IMR-90 (cell line): ENCODE results near the gene PLA2G15. TPM values are rescaled to one million over a fixed set of nuclear protein-coding genes. Genes with fewer than 3 reads are reported as not detected.

Experiments used
- ATAC-seq: fragments of 200-7000 bp; cut with Tn5 transposase; 2 replicates; pipeline ENCODE4 v1.9.1; 2020; ENCODE audit warnings: low read depth, mild to moderate bottlenecking, moderate library complexity
- BruUV-seq: library from RNA; stranded (reverse); fragments of 400-500 nt; replicated peaks from 2 replicates; lab custom pipeline; 2021; lab: Mats Ljungman, UMichigan
- CTCF ChIA-PET: fragments of 300-600 bp; formaldehyde crosslinking; extraction: SDS; loops from one replicate; lab custom pipeline; 2021; ENCODE audit warnings: antibody characterized with exemption; lab: Yijun Ruan, JAX
- POLR2A ChIA-PET: fragments of 300-600 bp; sonication (Branson Sonifier 250); formaldehyde crosslinking; loops from one replicate; lab custom pipeline; 2022; ENCODE audit warnings: antibody characterized with exemption; ENCODE audit not compliant: unreplicated experiment; lab: Charles Lee
- DNase-seq: peaks from one replicate; pipeline ENCODE4 v3.0.0; 2013
- H2AFZ ChIP-seq: replicated peaks from 2 replicates; pipeline ENCODE3; 2013; ENCODE audit warnings: low read length, mild to moderate bottlenecking; ENCODE audit not compliant: poor library complexity
- H2AK5ac ChIP-seq: 2 replicates; pipeline ENCODE4 v1.6.1; 2013; ENCODE audit warnings: low read depth, low read length, inconsistent platforms
- H2AK9ac ChIP-seq: replicated peaks from 2 replicates; pipeline ENCODE3; 2013; ENCODE audit warnings: mild to moderate bottlenecking, low read depth, low read length, moderate library complexity; ENCODE audit not compliant: poor library complexity
- H2BK120ac ChIP-seq: 2 replicates; pipeline ENCODE4 v1.6.1; 2013; ENCODE audit warnings: low read depth, low read length, inconsistent platforms
- H2BK15ac ChIP-seq: 3 replicates; pipeline ENCODE4 v1.6.1; 2013; ENCODE audit warnings: low read depth, low read length, inconsistent platforms
- H2BK20ac ChIP-seq: 2 replicates; pipeline ENCODE4 v1.6.1; 2013; ENCODE audit warnings: low read depth, mild to moderate bottlenecking, inconsistent platforms, low read length, moderate library complexity
- H2BK5ac ChIP-seq: 2 replicates; pipeline ENCODE4 v1.6.1; 2013; ENCODE audit warnings: mild to moderate bottlenecking, low read depth, low read length, inconsistent platforms; ENCODE audit not compliant: poor library complexity, severe bottlenecking
- H3K14ac ChIP-seq: replicated peaks from 2 replicates; pipeline ENCODE4 v1.6.1; 2013; ENCODE audit warnings: low read depth, low read length, inconsistent platforms
- H3K18ac ChIP-seq: 2 replicates; pipeline ENCODE4 v1.6.1; 2013; ENCODE audit warnings: low read depth, low read length, control low read depth
- H3K23ac ChIP-seq: 2 replicates; pipeline ENCODE4 v1.6.1; 2013; ENCODE audit warnings: low read depth, low read length, inconsistent platforms
- H3K27ac ChIP-seq: 2 replicates; pipeline ENCODE4 v1.5.1; 2013; ENCODE audit warnings: mild to moderate bottlenecking, control low read depth, low read length; ENCODE audit not compliant: insufficient read depth
- H3K27me3 ChIP-seq: 2 replicates; pipeline ENCODE4 v1.6.1; 2013; ENCODE audit warnings: low read length; ENCODE audit not compliant: control insufficient read depth, insufficient read depth
- H3K36me3 ChIP-seq: 2 replicates; pipeline ENCODE4 v1.6.1; 2013; ENCODE audit warnings: low read length, mixed read lengths; ENCODE audit not compliant: control insufficient read depth, insufficient read depth
- H3K4ac ChIP-seq: 2 replicates; pipeline ENCODE4 v1.6.1; 2013; ENCODE audit warnings: low read depth, low read length, inconsistent platforms
- H3K4me1 ChIP-seq: 2 replicates; pipeline ENCODE4 v1.6.1; 2013; ENCODE audit warnings: low read length, mixed read lengths; ENCODE audit not compliant: control insufficient read depth, insufficient read depth
- H3K4me2 ChIP-seq: 2 replicates; pipeline ENCODE4 v1.6.1; 2013; ENCODE audit warnings: low read depth, mild to moderate bottlenecking, control low read depth, low read length, moderate library complexity
- H3K4me3 ChIP-seq: 2 replicates; pipeline ENCODE4 v1.5.1; 2013; ENCODE audit warnings: low read depth, mild to moderate bottlenecking, control low read depth, low read length, moderate library complexity; ENCODE audit not compliant: insufficient read depth
- H3K56ac ChIP-seq: 2 replicates; pipeline ENCODE4 v1.6.1; 2013; ENCODE audit warnings: low read length, inconsistent platforms; ENCODE audit not compliant: insufficient read depth; ENCODE audit errors: extremely low read depth
- H3K79me1 ChIP-seq, 2 experiments: 2 replicates each; pipeline ENCODE4 v1.6.1; 2013; ENCODE audit warnings: low read length in 2 of 2, inconsistent platforms in 1 of 2, low read depth in 1 of 2
- H3K9ac ChIP-seq: 2 replicates; pipeline ENCODE4 v1.6.1; 2013; ENCODE audit warnings: low read depth, low read length, control low read depth
- H3K9me1 ChIP-seq: 2 replicates; pipeline ENCODE4 v1.6.1; 2013; ENCODE audit warnings: low read length, inconsistent platforms; ENCODE audit not compliant: insufficient read depth
- H3K9me3 ChIP-seq: 2 replicates; pipeline ENCODE4 v1.6.1; 2013; ENCODE audit warnings: low read length; ENCODE audit not compliant: control insufficient read depth, insufficient read depth
- H4K20me1 ChIP-seq: 2 replicates; pipeline ENCODE4 v1.6.1; 2013; ENCODE audit warnings: low read length, inconsistent platforms; ENCODE audit not compliant: insufficient read depth
- H4K5ac ChIP-seq: 2 replicates; pipeline ENCODE4 v1.6.1; 2013; ENCODE audit warnings: mild to moderate bottlenecking, low read depth, low read length, control low read depth
- H4K8ac ChIP-seq, 2 experiments: 2 replicates each; pipeline ENCODE4 v1.6.1; 2013; ENCODE audit warnings: low read depth in 2 of 2, low read length in 2 of 2, control low read depth in 1 of 2, inconsistent platforms in 1 of 2
- H4K91ac ChIP-seq: 2 replicates; pipeline ENCODE4 v1.6.1; 2013; ENCODE audit warnings: low read depth, low read length, inconsistent platforms; ENCODE audit not compliant: insufficient read depth
- MAZ ChIP-seq: IDR thresholded peaks from 2 replicates; pipeline ENCODE4 v1.6.1; 2012; ENCODE audit warnings: low read depth, mild to moderate bottlenecking, low read length, improper control_type of control experiment, moderate library complexity, borderline replicate concordance
- MXI1 ChIP-seq: IDR thresholded peaks from 2 replicates; pipeline ENCODE4 v1.6.1; 2012; ENCODE audit warnings: low read depth, mild to moderate bottlenecking, low read length, moderate library complexity, borderline replicate concordance
- POLR2A ChIP-seq: IDR thresholded peaks from 2 replicates; pipeline ENCODE4 v1.6.1; 2012; ENCODE audit warnings: mild to moderate bottlenecking, low read depth, low read length
- RFX5 ChIP-seq: IDR thresholded peaks from 2 replicates; pipeline ENCODE4 v1.8.0; 2012; ENCODE audit warnings: low read depth, mild to moderate bottlenecking, low read length, moderate library complexity
- WGBS, 2 experiments: methylation state at CpG; one replicate each; pipeline versions ENCODE4 v1.1.5 to v1.1.7; 2013; ENCODE audit warnings: missing lambda C conversion rate in 2 of 2; ENCODE audit not compliant: insufficient read length in 1 of 2; ENCODE audit errors: extremely low coverage in 2 of 2; 5-methylcytosine and 5-hydroxymethylcytosine counted together
- dilution Hi-C: fragments of 300-500 bp; cut with HindIII; formaldehyde crosslinking; loops from one replicate; pipeline ENCODE4 v1.14.3; 2018; ENCODE audit warnings: low sequenced_read_pairs; ENCODE audit not compliant: unreplicated experiment
- in situ Hi-C: fragments of 300-500 bp; cut with MboI; formaldehyde crosslinking; loops from 3 replicates; pipeline ENCODE4 v1.14.3; 2019; ENCODE audit warnings: low sequenced_read_pairs, inconsistent platforms, mixed read lengths
- intact Hi-C: fragments of 100-400 bp; cut with micrococcal nuclease; formaldehyde crosslinking; loops from 2 replicates; pipeline ENCODE4 v1.10.0; 2022
- polyA plus RNA-seq, 3 experiments: library from polyadenylated mRNA; depleted of rRNA; stranded (reverse); fragments of >200 nt; gene quantifications; 2 replicates each; pipeline ENCODE4 v1.2.3, GENCODE V29; 2012; ENCODE audit warnings: low replicate concordance in 1 of 3
- total RNA-seq: library from RNA; depleted of rRNA; stranded (reverse); fragments of >200 nt; gene quantifications from 2 replicates; pipeline ENCODE4 v1.2.3, GENCODE V29; 2012

Gene PLA2G15
- total and polyA plus RNA-seq, 2 of the 4 experiments (the other 2 are of a cell fraction): 19.5 to 31.7 TPM

- Histone ChIP-seq H3K4me1 (peaks cover 14% of the 10 kb centered on the region), H4K91ac (no peak overlapping the region), H3K36me3 (peaks cover 10% of the 10 kb centered on the region), H3K56ac (no peak overlapping the region), H2AK5ac (0 out of 2 replicates have a peak overlapping the region, but pooled peaks have one; percentile 33), H3K18ac (no peak overlapping the region), H4K8ac (no peak overlapping the region), H3K14ac (no peak overlapping the region), H3K4me2 (no peak overlapping the region), H2BK120ac (no peak overlapping the region), H3K9ac (no peak overlapping the region), H2AK9ac (peak overlapping the region; percentile 23), H3K4ac (no peak overlapping the region), H2BK5ac (no peak overlapping the region), H3K9me3 (no peaks in the 10 kb centered on the region), H2AFZ (peak overlapping the region; percentile 18), H2BK20ac (no peak overlapping the region), H3K27me3 (no peaks in the 10 kb centered on the region), H2BK15ac (no peak overlapping the region), H3K27ac (no peak overlapping the region), H3K79me1 (peaks cover 30 to 49% of the 10 kb centered on the region in 2 experiments), H4K20me1 (no peaks in the 10 kb centered on the region), H3K9me1 (peaks cover 27% of the 10 kb centered on the region), H4K5ac (no peak overlapping the region), H3K4me3 (no peak overlapping the region), H3K23ac (no peak overlapping the region)
- WGBS, 2 experiments: 100% methylated on average over 2 of the region's 4 CpGs; no CpG with 5 or more reads in 1 of the 2 experiments
- CTCF ChIA-PET: no interaction called here
- in situ Hi-C loops (no loop called here), intact Hi-C loops (no loop called here), dilution Hi-C loops (no loop called here)
- DNase-seq (no peak), ATAC-seq (no peak)
- POLR2A ChIA-PET: no interaction called here
- TF ChIP-seq MXI1 (no peak), MAZ (no peak), POLR2A (no peak), RFX5 (no peak)
- no TSS peak for BruUV-seq
These were observed 2.2 kb downstream of the PLA2G15 start for GRCh38 chr16:68247400-68247799.
